Subcutaneous adipose tissue (tissue), 4 donors: ENCODE data around the gene PLA2R1. TPM values are rescaled to one million over a fixed set of nuclear protein-coding genes. Genes with fewer than 3 reads are reported as not detected.

Experiments used
- total RNA-seq, 4 donors: library from RNA; depleted of rRNA; stranded (reverse); fragments of >200 nt; gene quantifications; one replicate each; pipeline ENCODE4 v1.1.0, GENCODE V29; 2016
- TF ChIP-seq, protein P1 (sequence below): fragments of 450-650 bp; IDR thresholded peaks from one replicate; pipeline ENCODE4 v1.5.1; 2016; ENCODE audit warnings: low read depth, mild to moderate bottlenecking, control low read depth, antibody characterized with exemption, moderate library complexity

PLA2R1 gene
- total RNA-seq, 4 donors from 2014 or later: 13.2 to 24.4 (median 19.1) TPM

DNA sequence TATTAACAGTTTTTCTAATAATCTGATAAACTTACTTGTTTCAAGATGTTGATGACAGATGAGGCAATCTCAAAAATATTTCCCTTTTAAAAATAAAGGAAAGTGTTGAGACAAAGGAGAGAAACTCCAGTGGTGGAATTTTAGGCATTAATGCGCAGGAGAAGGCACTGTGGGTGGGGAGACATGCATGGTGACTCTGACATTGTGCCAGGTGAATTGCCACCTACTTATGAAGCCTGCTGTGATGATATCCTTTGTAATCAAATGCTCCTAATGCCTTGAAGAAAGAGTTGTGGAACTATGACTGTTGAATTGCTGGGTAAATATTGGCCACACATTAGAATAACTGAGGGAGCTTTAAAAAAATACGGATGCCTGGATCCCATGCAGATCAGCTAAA is 101.4 kb downstream of the PLA2R1 start:
- TF ChIP-seq, protein P1, sequence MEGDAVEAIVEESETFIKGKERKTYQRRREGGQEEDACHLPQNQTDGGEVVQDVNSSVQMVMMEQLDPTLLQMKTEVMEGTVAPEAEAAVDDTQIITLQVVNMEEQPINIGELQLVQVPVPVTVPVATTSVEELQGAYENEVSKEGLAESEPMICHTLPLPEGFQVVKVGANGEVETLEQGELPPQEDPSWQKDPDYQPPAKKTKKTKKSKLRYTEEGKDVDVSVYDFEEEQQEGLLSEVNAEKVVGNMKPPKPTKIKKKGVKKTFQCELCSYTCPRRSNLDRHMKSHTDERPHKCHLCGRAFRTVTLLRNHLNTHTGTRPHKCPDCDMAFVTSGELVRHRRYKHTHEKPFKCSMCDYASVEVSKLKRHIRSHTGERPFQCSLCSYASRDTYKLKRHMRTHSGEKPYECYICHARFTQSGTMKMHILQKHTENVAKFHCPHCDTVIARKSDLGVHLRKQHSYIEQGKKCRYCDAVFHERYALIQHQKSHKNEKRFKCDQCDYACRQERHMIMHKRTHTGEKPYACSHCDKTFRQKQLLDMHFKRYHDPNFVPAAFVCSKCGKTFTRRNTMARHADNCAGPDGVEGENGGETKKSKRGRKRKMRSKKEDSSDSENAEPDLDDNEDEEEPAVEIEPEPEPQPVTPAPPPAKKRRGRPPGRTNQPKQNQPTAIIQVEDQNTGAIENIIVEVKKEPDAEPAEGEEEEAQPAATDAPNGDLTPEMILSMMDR: no peak

DNA sequence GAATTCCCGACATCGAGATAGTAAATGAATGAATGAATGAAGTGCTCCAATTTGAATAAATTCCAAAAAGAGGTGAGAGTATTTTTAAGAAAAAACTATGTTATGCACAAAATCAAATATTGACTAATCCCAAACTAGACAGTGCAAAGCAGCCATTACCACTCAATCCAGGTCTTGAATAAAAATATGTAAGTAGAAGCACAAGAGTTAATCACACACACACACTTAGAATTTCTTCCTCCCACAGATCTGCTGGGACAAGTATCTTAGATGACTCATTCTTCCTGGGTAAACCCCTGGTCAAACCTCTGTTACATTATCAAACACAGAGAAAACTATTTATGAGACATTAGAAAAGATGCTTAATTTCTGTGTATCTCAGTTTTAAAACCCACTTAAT is 102.0 kb downstream of the PLA2R1 start:
- TF ChIP-seq, protein P1: no peak

GRCh38 chr2:159959136-159959535 is 103.3 kb downstream of the PLA2R1 start:
- TF ChIP-seq, protein P1: no peak

GRCh38 chr2:159953136-159953823 is 109.1 kb downstream of the PLA2R1 start:
- TF ChIP-seq, protein P1: no peak

DNA sequence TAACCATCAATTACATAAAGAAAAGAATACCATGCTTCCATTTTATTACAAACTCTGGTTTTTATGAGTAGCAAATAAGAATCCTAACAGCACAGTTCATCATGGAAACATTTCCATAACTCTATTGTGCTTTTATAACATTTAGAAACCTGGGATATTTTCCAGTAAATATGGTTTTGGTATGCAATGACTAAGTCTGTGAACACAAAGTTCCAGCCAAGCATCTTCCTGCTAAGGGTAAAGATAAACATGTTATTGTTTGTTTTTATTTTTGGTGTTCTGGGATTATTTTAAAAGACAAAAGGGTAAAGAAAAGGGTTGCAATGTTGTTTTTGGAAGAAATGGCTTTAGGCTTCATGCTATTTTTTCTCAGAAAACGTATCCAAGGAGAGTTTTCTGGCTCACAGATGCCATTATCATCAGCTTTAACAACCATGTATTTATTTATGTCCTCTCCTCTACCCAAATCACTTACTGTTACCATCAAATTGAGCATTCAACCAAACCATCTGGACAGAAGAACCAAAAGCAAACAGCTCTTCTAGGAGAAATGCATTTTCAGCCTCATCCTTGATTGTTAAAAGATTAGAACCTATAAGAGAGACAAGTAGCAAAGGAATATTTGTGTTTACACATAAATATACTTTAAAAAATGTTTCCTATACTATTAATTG is 116.0 kb downstream of the PLA2R1 start:
- TF ChIP-seq, protein P1: no peak

DNA sequence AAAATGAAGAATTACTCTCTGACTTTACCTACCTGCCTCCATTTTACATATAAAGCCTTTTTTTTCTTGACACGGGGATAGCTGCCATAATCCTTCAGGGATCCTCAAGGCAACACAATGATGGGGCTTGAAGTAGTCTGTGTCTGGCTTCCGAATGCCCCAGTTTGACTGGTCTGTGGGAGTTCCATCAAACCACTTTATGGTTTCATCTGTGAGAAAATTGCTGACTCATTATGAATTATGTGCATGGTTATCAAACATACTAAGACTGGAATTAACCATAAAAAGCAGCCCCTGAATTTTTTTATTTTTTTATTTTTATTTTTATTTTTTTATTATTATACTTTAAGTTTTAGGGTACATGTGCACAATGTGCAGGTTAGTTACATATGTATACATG is 117.5 kb downstream of the PLA2R1 start:
- TF ChIP-seq, protein P1: no peak

DNA sequence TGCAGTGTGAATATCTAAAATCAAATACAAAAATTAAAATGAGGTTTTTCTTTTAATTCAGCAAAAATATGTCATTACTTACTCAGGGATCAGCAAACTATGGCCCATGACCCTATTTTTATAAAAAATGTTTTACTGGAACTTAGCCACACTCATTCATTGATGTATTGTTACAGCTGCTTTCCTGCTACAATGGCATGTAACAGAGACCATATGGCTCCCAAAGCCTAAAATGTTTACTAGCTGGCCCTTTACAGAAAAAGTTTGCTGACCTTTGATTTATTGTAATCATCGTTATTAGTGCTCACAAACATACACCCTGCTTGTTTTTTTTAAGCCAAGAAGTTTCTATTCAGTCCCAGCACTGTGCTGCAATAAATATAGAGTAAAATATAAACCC is 120.3 kb downstream of the PLA2R1 start:
- TF ChIP-seq, protein P1: no peak
